Measurements from ENCODE around the gene RASAL2. TPM values are rescaled to one million over a fixed set of nuclear protein-coding genes. Genes with fewer than 3 reads are reported as not detected.

Gene RASAL2
- total and polyA plus RNA-seq, 2 of the 13 experiments (the other 11 are each of a cell fraction or from before 2014, with no cell fraction given) = 5.4 to 5.9 TPM

GRCh38 chr1:178102218-178102617 is 8.3 kb downstream of the RASAL2 start (continued):
- TF ChIP-seq ARID4A (CRISPR knock-in tag; IDR thresholded peaks at IDR 0.05; ENCODE audit: borderline replicate concordance) = no peak
- TF ChIP-seq CC2D1A (CRISPR knock-in tag; IDR thresholded peaks at IDR 0.05) = no peak
- TF ChIP-seq HBP1 (CRISPR knock-in tag; IDR thresholded peaks at IDR 0.05; ENCODE audit: low read depth) = no peak
- peak; percentile 32; the same call in 1 of the 2 replicates for TF ChIP-seq FOSL2 (CRISPR knock-in tag; IDR thresholded peaks at IDR 0.05)
- no peak for TF ChIP-seq TARDBP (CRISPR knock-in tag; IDR thresholded peaks at IDR 0.05)
- TF ChIP-seq E2F5 (CRISPR knock-in tag; conservative IDR thresholded peaks at IDR 0.05) = no peak
- TF ChIP-seq MBD4 (IDR thresholded peaks at IDR 0.05; ENCODE audit: borderline replicate concordance, low read length) = no peak
- no peak for TF ChIP-seq ZNF180 (CRISPR knock-in tag; IDR thresholded peaks at IDR 0.05; ENCODE audit: borderline replicate concordance, low read depth)
- peak; percentile 86; the same call in 1 of the 2 replicates for TF ChIP-seq ZFP90 (CRISPR knock-in tag; IDR thresholded peaks at IDR 0.05; ENCODE audit: borderline replicate concordance)
- TF ChIP-seq ZNF34 (CRISPR knock-in tag; IDR thresholded peaks at IDR 0.05; ENCODE audit: borderline replicate concordance) = no peak
- TF ChIP-seq CEBPG (CRISPR knock-in tag; IDR thresholded peaks at IDR 0.05) = peak; percentile 90
- no peak for TF ChIP-seq FOXK1 (CRISPR knock-in tag; IDR thresholded peaks at IDR 0.05; ENCODE audit: borderline replicate concordance, low read depth)
- no peak for TF ChIP-seq ZNF598 (CRISPR knock-in tag; IDR thresholded peaks at IDR 0.05; ENCODE audit: borderline replicate concordance)
- TF ChIP-seq ZNF639 (CRISPR knock-in tag; conservative IDR thresholded peaks at IDR 0.05) = no peak
- no peak for TF ChIP-seq IRX3 (CRISPR knock-in tag; IDR thresholded peaks at IDR 0.05; ENCODE audit: borderline replicate concordance, low read depth)
- no peak for TF ChIP-seq SIN3B (IDR thresholded peaks at IDR 0.05; ENCODE audit: low read length)
- 0 out of 2 replicates have a peak, but pooled peaks have one; percentile 39 for TF ChIP-seq ZBTB33 (CRISPR knock-in tag; IDR thresholded peaks at IDR 0.05)
- TF ChIP-seq NR2C2 (CRISPR knock-in tag; IDR thresholded peaks at IDR 0.05; ENCODE audit: borderline replicate concordance) = no peak
- TF ChIP-seq U2AF1 (optimal IDR thresholded peaks at IDR 0.05; ENCODE audit: low read depth, low read length) = no peak
- no peak for TF ChIP-seq ZNF660 (CRISPR knock-in tag; IDR thresholded peaks at IDR 0.05; ENCODE audit: borderline replicate concordance, low read depth)
- no peak for TF ChIP-seq ZNF558 (CRISPR knock-in tag; IDR thresholded peaks at IDR 0.05; ENCODE audit: borderline replicate concordance)
- TF ChIP-seq FOXA3 (CRISPR knock-in tag; IDR thresholded peaks at IDR 0.05) = no peak

All from HepG2 (cell line).